Mononuclear cell (primary cell): Measurements from ENCODE around the gene CTTNBP2. TPM values are rescaled to one million over a fixed set of nuclear protein-coding genes. Genes with fewer than 3 reads are reported as not detected.

Experiments
- H3K27me3 ChIP-seq: 2 replicates; pipeline ENCODE4 v1.6.0; 2011; ENCODE audit warnings: low read length, control low read depth; ENCODE audit not compliant: insufficient read depth
- H3K4me1 ChIP-seq: 2 replicates; pipeline ENCODE4 v1.5.1; 2011; ENCODE audit warnings: mild to moderate bottlenecking, low read length, control low read depth; ENCODE audit not compliant: insufficient read depth
- H3K4me3 ChIP-seq: 2 replicates; pipeline ENCODE4 v1.5.1; 2011; ENCODE audit warnings: mild to moderate bottlenecking, low read length, moderate library complexity
- H3K9me3 ChIP-seq: 2 replicates; pipeline ENCODE4 v1.5.1; 2011; ENCODE audit warnings: low read depth, mild to moderate bottlenecking, control low read depth, low read length
- total RNA-seq: library from RNA; depleted of rRNA; stranded (reverse); fragments of >200 nt; gene quantifications from one replicate; pipeline ENCODE4 v1.2.3, GENCODE V29; 2012

Gene CTTNBP2
- 0.10 TPM for total RNA-seq

- Histone ChIP-seq H3K4me1 (peaks cover 9% of the 10 kb centered on the region), H3K27me3 (peaks cover 65% of the 10 kb centered on the region), H3K9me3 (no peaks in the 10 kb centered on the region), H3K4me3 (no peak within 1 kb of the TSS)
These were observed at the start of gene CTTNBP2 for GRCh38 chr7:117873310-117874190. TSS of gene CTTNBP2 (minus strand) at chr7:117873441. CDS start at chr7:117873415, 26 bp downstream.

GRCh38 chr7:117916309-117916708 lies 43.1 kb upstream of the CTTNBP2 start:
- no peaks in the 10 kb centered on the region for H3K4me1 ChIP-seq
- no peaks in the 10 kb centered on the region for H3K27me3 ChIP-seq
- H3K4me3 ChIP-seq, result no peak overlapping the region
- peaks cover 5% of the 10 kb centered on the region for H3K9me3 ChIP-seq

GRCh38 chr7:117912421-117912820 lies 39.2 kb upstream of the CTTNBP2 start:
- Histone ChIP-seq H3K27me3 (no peaks in the 10 kb centered on the region), H3K4me1 (no peaks in the 10 kb centered on the region), H3K4me3 (no peak overlapping the region), H3K9me3 (peaks cover 5% of the 10 kb centered on the region)

- H3K4me1 ChIP-seq, result no peaks in the 10 kb centered on the region
- no peaks in the 10 kb centered on the region for H3K9me3 ChIP-seq
- no peaks in the 10 kb centered on the region for H3K27me3 ChIP-seq
- no peak overlapping the region for H3K4me3 ChIP-seq
These were observed 35.0 kb upstream of the CTTNBP2 start for GRCh38 chr7:117908031-117908795.

GRCh38 chr7:117907049-117907640 lies 33.9 kb upstream of the CTTNBP2 start:
- Histone ChIP-seq H3K9me3 (no peaks in the 10 kb centered on the region), H3K27me3 (no peaks in the 10 kb centered on the region), H3K4me3 (no peak overlapping the region), H3K4me1 (no peaks in the 10 kb centered on the region)

- Histone ChIP-seq H3K27me3 (no peaks in the 10 kb centered on the region), H3K4me3 (no peak overlapping the region), H3K4me1 (no peaks in the 10 kb centered on the region), H3K9me3 (no peaks in the 10 kb centered on the region)
These were observed 29.2 kb upstream of the CTTNBP2 start for GRCh38 chr7:117902314-117902889.

- no peak overlapping the region for H3K4me3 ChIP-seq
- H3K27me3 ChIP-seq, result no peaks in the 10 kb centered on the region
- no peaks in the 10 kb centered on the region for H3K4me1 ChIP-seq
- H3K9me3 ChIP-seq, result no peaks in the 10 kb centered on the region
These were observed 28.0 kb upstream of the CTTNBP2 start for GRCh38 chr7:117901089-117901797.

- H3K27me3 ChIP-seq, result no peaks in the 10 kb centered on the region
- no peaks in the 10 kb centered on the region for H3K4me1 ChIP-seq
- H3K4me3 ChIP-seq, result no peak overlapping the region
- no peaks in the 10 kb centered on the region for H3K9me3 ChIP-seq
These were observed 23.1 kb upstream of the CTTNBP2 start for GRCh38 chr7:117896339-117896738.

GRCh38 chr7:117895276-117895675 lies 22.0 kb upstream of the CTTNBP2 start:
- no peak overlapping the region for H3K4me3 ChIP-seq
- no peaks in the 10 kb centered on the region for H3K4me1 ChIP-seq
- H3K9me3 ChIP-seq, result no peaks in the 10 kb centered on the region
- H3K27me3 ChIP-seq, result no peaks in the 10 kb centered on the region

GRCh38 chr7:117894037-117894436 lies 20.8 kb upstream of the CTTNBP2 start:
- H3K9me3 ChIP-seq, result no peaks in the 10 kb centered on the region
- H3K27me3 ChIP-seq, result no peaks in the 10 kb centered on the region
- H3K4me3 ChIP-seq, result no peak overlapping the region
- H3K4me1 ChIP-seq, result no peaks in the 10 kb centered on the region

- H3K9me3 ChIP-seq, result no peaks in the 10 kb centered on the region
- H3K27me3 ChIP-seq, result no peaks in the 10 kb centered on the region
- no peaks in the 10 kb centered on the region for H3K4me1 ChIP-seq
These were observed 19.6 kb upstream of the CTTNBP2 start for GRCh38 chr7:117892821-117893220.

GRCh38 chr7:117889611-117890010 lies 16.4 kb upstream of the CTTNBP2 start:
- no peaks in the 10 kb centered on the region for H3K27me3 ChIP-seq
- H3K4me1 ChIP-seq, result no peaks in the 10 kb centered on the region
- no peak overlapping the region for H3K4me3 ChIP-seq
- H3K9me3 ChIP-seq, result no peaks in the 10 kb centered on the region

More at GRCh38 chr7:117892821-117893220, 19.6 kb upstream of the CTTNBP2 start:
- no peak overlapping the region for H3K4me3 ChIP-seq

GRCh38 chr7:117888627-117889026 lies 15.4 kb upstream of the CTTNBP2 start:
- no peaks in the 10 kb centered on the region for H3K27me3 ChIP-seq

GRCh38 chr7:117882594-117882993 lies 9.4 kb upstream of the CTTNBP2 start:
- Histone ChIP-seq H3K4me1 (no peaks in the 10 kb centered on the region), H3K27me3 (no peaks in the 10 kb centered on the region), H3K9me3 (no peaks in the 10 kb centered on the region), H3K4me3 (no peak overlapping the region)

More at GRCh38 chr7:117888627-117889026, 15.4 kb upstream of the CTTNBP2 start:
- H3K9me3 ChIP-seq, result no peaks in the 10 kb centered on the region
- H3K4me3 ChIP-seq, result no peak overlapping the region
- H3K4me1 ChIP-seq, result no peaks in the 10 kb centered on the region
